K562 (cell line): Measurements from ENCODE around the gene ACSL5. TPM values are rescaled to one million over a fixed set of nuclear protein-coding genes. Genes with fewer than 3 reads are reported as not detected.

Experiments used
- ATAC-seq: fragments of 200-7000 bp; cut with Tn5 transposase; 3 replicates; pipeline ENCODE4 v1.9.1; 2020; ENCODE audit warnings: moderate library complexity
- BruUV-seq: library from RNA; stranded (reverse); fragments of 400-500 nt; replicated peaks from 2 replicates; lab custom pipeline; 2021; lab: Mats Ljungman, UMichigan
- CTCF ChIA-PET: fragments of 300-600 bp; formaldehyde crosslinking; extraction: SDS; loops from one replicate; lab custom pipeline; 2021; ENCODE audit warnings: low intra/inter-chr PET ratio; lab: Yijun Ruan, JAX
- POLR2A ChIA-PET: fragments of 300-600, 350-650 bp; sonication (Branson Sonifier 250); formaldehyde crosslinking; extraction: SDS; loops from one replicate; lab custom pipeline; 2021; ENCODE audit warnings: antibody characterized with exemption, inconsistent platforms; lab: Yijun Ruan, JAX
- DNase-seq, 4 experiments: peaks; one replicate each; pipeline versions ENCODE4 v3.0.0 to v3.0.0-alpha.2; 2011 to 2018; ENCODE audit warnings: low spot score in 3 of 4, mixed read lengths in 3 of 4; ENCODE audit errors: extremely low read depth in 1 of 4
- FAIRE-seq: peaks from 2 replicates; lab custom pipeline; 2011; peaks lifted over from hg19 to GRCh38; lab: Jason Lieb, UNC
- H2AFZ ChIP-seq: 2 replicates; pipeline ENCODE4 v1.6.0; 2011; ENCODE audit warnings: low read depth, low read length, control low read depth, inconsistent platforms
- H3K27ac ChIP-seq: fragments of 200-600 bp; 3 replicates; pipeline ENCODE4 v1.8.0; 2011; ENCODE audit warnings: low read depth, mild to moderate bottlenecking, control low read depth, inconsistent platforms, low read length, moderate library complexity, mixed read lengths; ENCODE audit errors: extremely low read depth
- H3K27me3 ChIP-seq, 2 experiments: fragments of 300-600 bp in 1 of 2; 2 replicates in 1 of 2; 3 replicates in 1 of 2; pipeline versions ENCODE4 v1.6.0 to v1.8.0; 2011; ENCODE audit warnings: inconsistent platforms in 2 of 2, low read length in 2 of 2, mild to moderate bottlenecking in 1 of 2, mixed read lengths in 1 of 2, moderate library complexity in 1 of 2; ENCODE audit not compliant: control insufficient read depth in 2 of 2, insufficient read depth in 2 of 2
- H3K36me3 ChIP-seq: fragments of 300-600 bp; 3 replicates; pipeline ENCODE4 v1.8.0; 2011; ENCODE audit warnings: mild to moderate bottlenecking, low read length, inconsistent platforms; ENCODE audit not compliant: control insufficient read depth, insufficient read depth
- H3K4me1 ChIP-seq, 2 experiments: fragments of 200-600 bp in 1 of 2; replicated peaks in 1 of 2; 2 replicates in 1 of 2; 3 replicates in 1 of 2; pipeline versions ENCODE4 v1.5.1 to v1.8.0; 2011; ENCODE audit warnings: inconsistent platforms in 2 of 2, low read length in 2 of 2, mild to moderate bottlenecking in 1 of 2, mixed read lengths in 1 of 2, moderate library complexity in 1 of 2; ENCODE audit not compliant: control insufficient read depth in 2 of 2, insufficient read depth in 2 of 2
- H3K4me2 ChIP-seq: 2 replicates; pipeline ENCODE4 v1.6.1; 2011; ENCODE audit warnings: low read length, control low read depth, inconsistent platforms, mixed read lengths; ENCODE audit not compliant: insufficient read depth
- H3K4me3 ChIP-seq: fragments of 200-600 bp; sonication (generic), shearing (Covaris generic); 2 replicates; pipeline ENCODE4 v1.5.1; 2016; ENCODE audit warnings: control low read depth, inconsistent platforms
- H3K79me2 ChIP-seq: fragments of 200-600 bp; 3 replicates; pipeline ENCODE4 v1.8.0; 2011; ENCODE audit warnings: low read length, inconsistent platforms; ENCODE audit not compliant: control insufficient read depth, insufficient read depth
- H3K9ac ChIP-seq, 2 experiments: 2 replicates each; pipeline versions ENCODE4 v1.6.0 to v1.6.1; 2011; ENCODE audit warnings: low read depth in 2 of 2, low read length in 2 of 2, control low read depth in 1 of 2, inconsistent platforms in 1 of 2, mild to moderate bottlenecking in 1 of 2, mixed read lengths in 1 of 2; ENCODE audit not compliant: insufficient read depth in 1 of 2
- H3K9me1 ChIP-seq: one replicate; pipeline ENCODE4 v1.6.0; 2011; ENCODE audit warnings: inconsistent platforms, mild to moderate bottlenecking, low read length, moderate library complexity; ENCODE audit not compliant: control insufficient read depth, insufficient read depth
- H3K9me3 ChIP-seq: replicated peaks from 2 replicates; pipeline ENCODE4 v1.5.1; 2011; ENCODE audit warnings: low read depth, low read length, inconsistent platforms; ENCODE audit not compliant: control insufficient read depth, insufficient read depth
- H4K20me1 ChIP-seq: replicated peaks from 2 replicates; pipeline ENCODE4 v1.6.1; 2011; ENCODE audit warnings: low read length, inconsistent platforms, mixed read lengths; ENCODE audit not compliant: control insufficient read depth, insufficient read depth
- JUN ChIP-seq, 2 experiments: sonication (generic) in 1 of 2; formaldehyde crosslinking in 1 of 2; IDR thresholded peaks; 2 replicates each; pipeline versions ENCODE4 v1.6.1 to v1.8.0; 2012 to 2022; ENCODE audit warnings: borderline replicate concordance in 2 of 2, mild to moderate bottlenecking in 2 of 2, improper control_type of control experiment in 1 of 2, low read depth in 1 of 2, low read length in 1 of 2, missing genetic modification reagents in 1 of 2
- MCM5 ChIP-seq: fragments of 450-650 bp; IDR thresholded peaks from 2 replicates; pipeline ENCODE4 v1.6.1; 2016; ENCODE audit warnings: low read depth
- SMAD1 ChIP-seq: fragments of 150-350 bp; IDR thresholded peaks from 2 replicates; pipeline ENCODE4 v1.6.1; 2014; ENCODE audit warnings: low read length, low read depth; ENCODE audit not compliant: partially characterized antibody
- WGBS: fragments of 100-300 bp; shearing (Covaris generic); methylation state at CpG from one replicate; pipeline ENCODE4 v1.1.6; 2016; ENCODE audit warnings: low coverage, mixed read lengths; ENCODE audit not compliant: insufficient coverage; ENCODE audit errors: missing lambda C conversion rate; 5-methylcytosine and 5-hydroxymethylcytosine counted together
- in situ Hi-C: fragments of 300-500 bp; cut with MboI; formaldehyde crosslinking; loops from 4 replicates; pipeline ENCODE4 v1.15.0; 2018; ENCODE audit warnings: inconsistent platforms, mixed read lengths
- intact Hi-C: fragments of 100-400 bp; cut with micrococcal nuclease; formaldehyde crosslinking; loops from 2 replicates; pipeline ENCODE4 v1.14.2; 2022
- polyA plus RNA-seq, 8 experiments: library from polyadenylated mRNA; depleted of rRNA in 4 of 8; stranded (reverse) in 5 of 8; unstranded in 3 of 8; fragments of >200 nt; fragmentation: Nextera tagmentation in 2 of 8; fragmentation: Illumina TruSeq in 1 of 8; extraction: Ambion mirVana in 2 of 8; extraction: Trizol in 1 of 8; gene quantifications; 2 replicates each; pipeline versions ENCODE4 v1.2.1 to v1.2.3, GENCODE V29; 2011 to 2014; ENCODE audit warnings: inconsistent platforms in 1 of 8, missing spikeins in 1 of 8
- total RNA-seq, 7 experiments: library from RNA; depleted of rRNA in 6 of 7; stranded (reverse); fragments of >200 nt in 6 of 7; fragmentation: Illumina TruSeq in 2 of 7; extraction: Trizol in 2 of 7; gene quantifications; 2 replicates each; pipeline versions ENCODE4 v1.2.1 to v1.2.3, GENCODE V29; 2011 to 2021; ENCODE audit warnings: low replicate concordance in 1 of 7
- TF ChIP-seq, protein P1 (sequence below): sonication (generic); formaldehyde crosslinking; IDR thresholded peaks from 2 replicates; pipeline ENCODE4 v1.8.0; 2022; ENCODE audit warnings: mild to moderate bottlenecking, missing genetic modification reagents

The ACSL5 gene
- total and polyA plus RNA-seq, 9 of the 15 experiments (the other 6 are each of a cell fraction or from before 2014, with no cell fraction given) = 0.19 to 1.4 (median 0.55) TPM

DNA sequence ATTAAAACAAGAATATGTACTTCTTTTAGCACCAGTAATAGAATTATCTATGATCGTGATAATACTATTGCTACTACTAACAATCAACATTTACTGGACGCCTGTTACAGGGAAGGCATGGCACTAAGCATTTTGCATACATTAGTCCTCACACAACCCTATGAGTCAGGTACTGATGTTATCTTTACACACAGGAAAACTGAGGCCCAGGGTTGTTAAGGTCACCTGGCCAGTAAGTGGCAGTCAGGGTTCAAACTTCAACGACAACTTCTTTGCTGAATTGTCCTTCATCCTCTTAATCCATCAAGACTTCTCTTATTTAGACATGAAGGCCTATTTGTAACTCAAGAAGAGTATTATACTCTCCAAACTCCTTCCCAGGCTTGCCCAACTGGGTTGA lies 41.9 kb upstream of the ACSL5 start (continued):
- TF ChIP-seq JUN (IDR thresholded peaks at IDR 0.05; ENCODE audit: borderline replicate concordance, low read depth, low read length) (no peak), JUN (CRISPR knock-in tag; IDR thresholded peaks at IDR 0.05; ENCODE audit: borderline replicate concordance) (no peak)

DNA sequence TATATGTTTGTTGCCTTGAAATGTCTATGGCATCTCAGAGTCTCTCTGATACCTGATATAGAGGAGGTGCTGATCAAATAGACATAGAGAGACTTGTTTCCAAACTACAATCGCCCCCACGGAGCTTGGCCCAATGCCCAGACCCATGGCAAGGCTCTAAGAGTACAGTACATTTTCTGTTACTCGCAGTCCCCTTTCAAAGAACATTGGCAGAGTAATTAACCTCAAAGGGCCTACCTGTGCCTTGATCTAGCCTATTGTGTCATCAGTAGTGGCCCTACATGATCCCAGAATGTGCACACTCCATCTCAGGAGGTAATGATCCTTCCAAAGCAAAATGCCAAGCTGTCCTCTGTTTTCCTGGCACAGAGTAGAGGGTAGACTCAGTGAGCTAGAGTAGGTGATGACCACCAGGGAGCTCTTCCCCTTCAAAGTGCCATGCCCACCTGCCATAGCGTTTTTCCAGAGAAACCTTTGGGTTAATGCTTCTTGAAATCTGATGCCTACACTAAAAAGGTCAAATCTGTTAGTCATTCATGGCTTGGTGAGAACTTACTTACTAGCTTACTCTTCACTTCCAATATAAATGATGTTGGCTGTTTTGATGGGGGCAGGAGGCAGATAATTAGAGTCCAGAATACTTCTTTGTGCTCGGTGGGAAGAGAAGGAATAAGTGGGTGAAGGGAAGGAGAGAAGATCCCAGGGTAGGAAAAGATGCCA lies 41.2 kb upstream of the ACSL5 start:
- no peak overlapping the region for H3K4me3 ChIP-seq
- H3K36me3 ChIP-seq = no peaks in the 10 kb centered on the region
- H4K20me1 ChIP-seq = no peaks in the 10 kb centered on the region
- intact Hi-C loops = no loop called here
- no peaks in the 10 kb centered on the region for H3K79me2 ChIP-seq
- no peaks in the 10 kb centered on the region for H3K9me1 ChIP-seq
- in situ Hi-C loops = loop anchor here (5.0 kb wide), 1 partner anchor 45 kb away; no protein-coding TSS in a partner anchor
- H3K9me3 ChIP-seq = no peaks in the 10 kb centered on the region
- FAIRE-seq = no peak
- POLR2A ChIA-PET = interaction anchor here (0.6 kb wide), 1 partner anchor 67 kb away, joined by 3 read pairs; no protein-coding TSS in a partner anchor
- no peak overlapping the region for H3K27ac ChIP-seq
- WGBS = 3% methylated on average over 5 of the region's 5 CpGs
- no peak for DNase-seq
- H2AFZ ChIP-seq = no peak overlapping the region
- CTCF ChIA-PET = no interaction called here
- no peak overlapping the region for H3K9ac ChIP-seq
- peaks cover 0 to 3% of the 10 kb centered on the region in 2 experiments; a peak in 1 of 5 replicates for H3K27me3 ChIP-seq
- ATAC-seq = no peak
- no TSS peak for BruUV-seq
- peaks cover 0 to 10% of the 10 kb centered on the region in 2 experiments; a peak in 2 of 5 replicates for H3K4me1 ChIP-seq
- H3K4me2 ChIP-seq = no peak overlapping the region
- TF ChIP-seq SMAD1 (no peak), MCM5 (no peak)
- TF ChIP-seq, protein P1, sequence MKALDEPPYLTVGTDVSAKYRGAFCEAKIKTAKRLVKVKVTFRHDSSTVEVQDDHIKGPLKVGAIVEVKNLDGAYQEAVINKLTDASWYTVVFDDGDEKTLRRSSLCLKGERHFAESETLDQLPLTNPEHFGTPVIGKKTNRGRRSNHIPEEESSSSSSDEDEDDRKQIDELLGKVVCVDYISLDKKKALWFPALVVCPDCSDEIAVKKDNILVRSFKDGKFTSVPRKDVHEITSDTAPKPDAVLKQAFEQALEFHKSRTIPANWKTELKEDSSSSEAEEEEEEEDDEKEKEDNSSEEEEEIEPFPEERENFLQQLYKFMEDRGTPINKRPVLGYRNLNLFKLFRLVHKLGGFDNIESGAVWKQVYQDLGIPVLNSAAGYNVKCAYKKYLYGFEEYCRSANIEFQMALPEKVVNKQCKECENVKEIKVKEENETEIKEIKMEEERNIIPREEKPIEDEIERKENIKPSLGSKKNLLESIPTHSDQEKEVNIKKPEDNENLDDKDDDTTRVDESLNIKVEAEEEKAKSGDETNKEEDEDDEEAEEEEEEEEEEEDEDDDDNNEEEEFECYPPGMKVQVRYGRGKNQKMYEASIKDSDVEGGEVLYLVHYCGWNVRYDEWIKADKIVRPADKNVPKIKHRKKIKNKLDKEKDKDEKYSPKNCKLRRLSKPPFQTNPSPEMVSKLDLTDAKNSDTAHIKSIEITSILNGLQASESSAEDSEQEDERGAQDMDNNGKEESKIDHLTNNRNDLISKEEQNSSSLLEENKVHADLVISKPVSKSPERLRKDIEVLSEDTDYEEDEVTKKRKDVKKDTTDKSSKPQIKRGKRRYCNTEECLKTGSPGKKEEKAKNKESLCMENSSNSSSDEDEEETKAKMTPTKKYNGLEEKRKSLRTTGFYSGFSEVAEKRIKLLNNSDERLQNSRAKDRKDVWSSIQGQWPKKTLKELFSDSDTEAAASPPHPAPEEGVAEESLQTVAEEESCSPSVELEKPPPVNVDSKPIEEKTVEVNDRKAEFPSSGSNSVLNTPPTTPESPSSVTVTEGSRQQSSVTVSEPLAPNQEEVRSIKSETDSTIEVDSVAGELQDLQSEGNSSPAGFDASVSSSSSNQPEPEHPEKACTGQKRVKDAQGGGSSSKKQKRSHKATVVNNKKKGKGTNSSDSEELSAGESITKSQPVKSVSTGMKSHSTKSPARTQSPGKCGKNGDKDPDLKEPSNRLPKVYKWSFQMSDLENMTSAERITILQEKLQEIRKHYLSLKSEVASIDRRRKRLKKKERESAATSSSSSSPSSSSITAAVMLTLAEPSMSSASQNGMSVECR (CRISPR knock-in tag) = no peak
